Endothelial cell of umbilical vein (primary cell): ENCODE measurements around the gene C1orf116. TPM values are rescaled to one million over a fixed set of nuclear protein-coding genes. Genes with fewer than 3 reads are reported as not detected.

Source experiments
- BruUV-seq: library from RNA; stranded (reverse); fragments of 400-500 nt; replicated peaks from 2 replicates; lab custom pipeline; 2021; lab: Mats Ljungman, UMichigan
- CTCF ChIA-PET: fragments of 300-600, 350-600 bp; sonication (Branson Sonifier 250); formaldehyde crosslinking; loops from one replicate; lab custom pipeline; 2021; ENCODE audit warnings: antibody characterized with exemption, inconsistent platforms; lab: Charles Lee
- POLR2A ChIA-PET: fragments of 300-600, 350-600 bp; sonication (Branson Sonifier 250); formaldehyde crosslinking; loops from one replicate; lab custom pipeline; 2021; ENCODE audit warnings: antibody characterized with exemption, inconsistent platforms; lab: Charles Lee
- DNase-seq: peaks from one replicate; pipeline ENCODE4 v3.0.0-alpha.2; 2011; ENCODE audit warnings: low read depth, low spot score
- FAIRE-seq: peaks from 2 replicates; lab custom pipeline; 2011; peaks lifted over from hg19 to GRCh38; lab: Jason Lieb, UNC
- H2AFZ ChIP-seq: 2 replicates; pipeline ENCODE4 v1.6.0; 2012; ENCODE audit warnings: low read depth, low read length, control low read depth, inconsistent platforms
- H3K27ac ChIP-seq: 2 replicates; pipeline ENCODE4 v1.5.1; 2011; ENCODE audit warnings: low read depth, mild to moderate bottlenecking, control low read depth, low read length, moderate library complexity; ENCODE audit not compliant: insufficient read depth
- H3K27me3 ChIP-seq, 2 experiments: 2 replicates each; pipeline versions ENCODE4 v1.6.0 to v1.6.1; 2011; ENCODE audit warnings: low read length in 2 of 2, mixed read lengths in 1 of 2; ENCODE audit not compliant: control insufficient read depth in 2 of 2, insufficient read depth in 2 of 2
- H3K36me3 ChIP-seq, 2 experiments: 2 replicates in 1 of 2; 3 replicates in 1 of 2; pipeline ENCODE4 v1.5.1; 2011; ENCODE audit warnings: low read length in 2 of 2, mild to moderate bottlenecking in 1 of 2, moderate library complexity in 1 of 2; ENCODE audit not compliant: control insufficient read depth in 2 of 2, insufficient read depth in 2 of 2; ENCODE audit errors: extremely low read depth in 1 of 2
- H3K4me1 ChIP-seq: 3 replicates; pipeline ENCODE4 v1.5.1; 2011; ENCODE audit warnings: mild to moderate bottlenecking, low read length; ENCODE audit not compliant: control insufficient read depth, insufficient read depth; ENCODE audit errors: extremely low read depth
- H3K4me2 ChIP-seq: 2 replicates; pipeline ENCODE4 v1.6.1; 2011; ENCODE audit warnings: low read length, control low read depth, mixed read lengths; ENCODE audit not compliant: insufficient read depth
- H3K4me3 ChIP-seq, 3 experiments: fragments of 200-600 bp in 1 of 3; sonication (generic), shearing (Covaris generic) in 1 of 3; replicated peaks in 1 of 3; 2 replicates each; pipeline ENCODE4 v1.5.1; 2011 to 2016; ENCODE audit warnings: control low read depth in 3 of 3, low read length in 3 of 3, mild to moderate bottlenecking in 2 of 3, inconsistent platforms in 1 of 3, low read depth in 1 of 3, moderate library complexity in 1 of 3; ENCODE audit not compliant: insufficient read depth in 1 of 3
- H3K79me2 ChIP-seq: 2 replicates; pipeline ENCODE4 v1.6.0; 2012; ENCODE audit warnings: low read length, inconsistent platforms; ENCODE audit not compliant: control insufficient read depth, insufficient read depth
- H3K9ac ChIP-seq: replicated peaks from 2 replicates; pipeline ENCODE3; 2011; ENCODE audit warnings: low read length, control low read depth; ENCODE audit not compliant: insufficient read depth; ENCODE audit errors: extremely low read depth
- H3K9me1 ChIP-seq: replicated peaks from 3 replicates; pipeline ENCODE4 v1.6.0; 2011; ENCODE audit warnings: mild to moderate bottlenecking, low read length; ENCODE audit not compliant: control insufficient read depth, insufficient read depth; ENCODE audit errors: extremely low read depth
- H3K9me3 ChIP-seq: replicated peaks from 2 replicates; pipeline ENCODE4 v1.5.1; 2012; ENCODE audit warnings: low read length, inconsistent platforms; ENCODE audit not compliant: control insufficient read depth, insufficient read depth
- H4K20me1 ChIP-seq: replicated peaks from 2 replicates; pipeline ENCODE3; 2011; ENCODE audit warnings: mild to moderate bottlenecking, low read length; ENCODE audit not compliant: control insufficient read depth, insufficient read depth; ENCODE audit errors: extremely low read depth
- EZH2 ChIP-seq: IDR thresholded peaks from 2 replicates; pipeline ENCODE4 v1.6.1; 2012; ENCODE audit warnings: borderline replicate concordance, low read depth, mild to moderate bottlenecking, moderate library complexity, low read length, inconsistent platforms; ENCODE audit not compliant: severe bottlenecking
- FOS ChIP-seq: IDR thresholded peaks from 2 replicates; pipeline ENCODE4 v1.6.1; 2011; ENCODE audit warnings: mild to moderate bottlenecking, low read length, moderate library complexity, borderline replicate concordance; ENCODE audit not compliant: insufficient read depth
- GATA2 ChIP-seq: IDR thresholded peaks from 2 replicates; pipeline ENCODE4 v1.7.0; 2011; ENCODE audit warnings: low read depth, mild to moderate bottlenecking, moderate library complexity, mixed read lengths, low read length; ENCODE audit not compliant: insufficient read length, insufficient read depth
- JUN ChIP-seq: IDR thresholded peaks from 2 replicates; pipeline ENCODE4 v1.6.1; 2011; ENCODE audit warnings: borderline replicate concordance, low read depth; ENCODE audit not compliant: insufficient read length, insufficient read depth
- MYC ChIP-seq: IDR thresholded peaks from one replicate; pipeline ENCODE4 v1.6.1; 2011; ENCODE audit warnings: mild to moderate bottlenecking, low read depth, low read length
- POLR2A ChIP-seq: IDR thresholded peaks from 2 replicates; pipeline ENCODE4 v1.6.1; 2012; ENCODE audit warnings: low read depth, mild to moderate bottlenecking, control low read depth, low read length
- POLR2AphosphoS5 ChIP-seq: IDR thresholded peaks from 2 replicates; pipeline ENCODE4 v1.6.1; 2012; ENCODE audit warnings: low read depth, mild to moderate bottlenecking, control low read depth, low read length, moderate library complexity; ENCODE audit not compliant: insufficient read depth
- dilution Hi-C: fragments of 300-500 bp; cut with MboI; formaldehyde crosslinking; loops from one replicate; pipeline ENCODE4 v1.15.0; 2019; ENCODE audit warnings: low sequenced_read_pairs; ENCODE audit not compliant: extremely low pct_ligation_motif_present
- intact Hi-C: fragments of 100-400 bp; cut with micrococcal nuclease; formaldehyde crosslinking; loops from one replicate; pipeline ENCODE4 v1.10.0; 2022
- polyA plus RNA-seq, 4 experiments: library from polyadenylated mRNA; depleted of rRNA in 3 of 4; stranded (reverse) in 3 of 4; unstranded in 1 of 4; fragments of >200 nt; gene quantifications; 2 replicates each; pipeline versions ENCODE4 v1.2.1 to v1.2.3, GENCODE V29; 2011 to 2012; ENCODE audit warnings: missing spikeins in 1 of 4
- total RNA-seq: library from RNA; stranded (reverse); gene quantifications from 2 replicates; pipeline ENCODE4 v1.2.3, GENCODE V29; 2021
- TF ChIP-seq, protein P1 (sequence below): IDR thresholded peaks from 2 replicates; pipeline ENCODE4 v1.6.1; 2011; ENCODE audit not compliant: insufficient read depth, insufficient read length
- TF ChIP-seq, protein P2 (sequence below), 2 donors: IDR thresholded peaks; 1 replicate in 1 of 2; 2 replicates in 1 of 2; pipeline ENCODE4 v1.5.1; 2011; ENCODE audit warnings: low read length in 2 of 2, mild to moderate bottlenecking in 2 of 2, moderate library complexity in 2 of 2, control low read depth in 1 of 2, inconsistent platforms in 1 of 2, low read depth in 1 of 2; ENCODE audit not compliant: insufficient read depth in 1 of 2; ENCODE audit errors: extremely low read depth in 1 of 2

C1orf116 gene
- total and polyA plus RNA-seq, 2 donors (not counting 3 experiments of a cell fraction or from before 2014, with no cell fraction given): 0.07 TPM; not detected in 1

DNA sequence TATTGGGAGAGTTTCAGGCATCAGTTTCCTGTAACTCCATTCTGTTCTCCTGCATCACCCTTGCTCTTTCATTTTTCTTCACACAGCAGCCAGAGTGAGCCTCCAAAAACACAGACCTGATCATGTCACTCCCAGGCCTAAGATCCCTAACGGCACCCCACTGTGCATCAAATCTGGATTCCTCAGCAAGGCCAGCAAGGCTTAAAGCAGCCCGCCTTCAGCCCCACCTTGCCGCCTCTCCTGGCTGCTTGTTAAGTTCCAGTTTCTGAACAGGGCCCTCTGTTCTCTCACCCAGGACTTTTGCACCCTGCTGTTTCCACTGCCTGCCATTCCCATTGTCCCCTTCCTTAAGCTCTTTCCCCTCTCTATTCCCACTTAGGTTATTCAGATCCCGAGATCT lies 29.3 kb downstream of the C1orf116 start:
- H3K9me1 ChIP-seq: no peaks in the 10 kb centered on the region
- H3K27ac ChIP-seq: no peak overlapping the region
- peaks cover 0 to 1% of the 10 kb centered on the region in 2 experiments for H3K27me3 ChIP-seq
- DNase-seq: no peak
- TF ChIP-seq, protein P1, sequence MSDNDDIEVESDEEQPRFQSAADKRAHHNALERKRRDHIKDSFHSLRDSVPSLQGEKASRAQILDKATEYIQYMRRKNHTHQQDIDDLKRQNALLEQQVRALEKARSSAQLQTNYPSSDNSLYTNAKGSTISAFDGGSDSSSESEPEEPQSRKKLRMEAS: no peak
- TF ChIP-seq JUN (no peak), MYC (no peak), EZH2 (no peak), POLR2A (no peak), GATA2 (no peak), FOS (no peak), POLR2AphosphoS5 (no peak)
- TF ChIP-seq, protein P2, sequence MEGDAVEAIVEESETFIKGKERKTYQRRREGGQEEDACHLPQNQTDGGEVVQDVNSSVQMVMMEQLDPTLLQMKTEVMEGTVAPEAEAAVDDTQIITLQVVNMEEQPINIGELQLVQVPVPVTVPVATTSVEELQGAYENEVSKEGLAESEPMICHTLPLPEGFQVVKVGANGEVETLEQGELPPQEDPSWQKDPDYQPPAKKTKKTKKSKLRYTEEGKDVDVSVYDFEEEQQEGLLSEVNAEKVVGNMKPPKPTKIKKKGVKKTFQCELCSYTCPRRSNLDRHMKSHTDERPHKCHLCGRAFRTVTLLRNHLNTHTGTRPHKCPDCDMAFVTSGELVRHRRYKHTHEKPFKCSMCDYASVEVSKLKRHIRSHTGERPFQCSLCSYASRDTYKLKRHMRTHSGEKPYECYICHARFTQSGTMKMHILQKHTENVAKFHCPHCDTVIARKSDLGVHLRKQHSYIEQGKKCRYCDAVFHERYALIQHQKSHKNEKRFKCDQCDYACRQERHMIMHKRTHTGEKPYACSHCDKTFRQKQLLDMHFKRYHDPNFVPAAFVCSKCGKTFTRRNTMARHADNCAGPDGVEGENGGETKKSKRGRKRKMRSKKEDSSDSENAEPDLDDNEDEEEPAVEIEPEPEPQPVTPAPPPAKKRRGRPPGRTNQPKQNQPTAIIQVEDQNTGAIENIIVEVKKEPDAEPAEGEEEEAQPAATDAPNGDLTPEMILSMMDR (IDR thresholded peaks at IDR 0.05; ENCODE audit: extremely low read depth in 1 of 2, insufficient read depth in 1 of 2, low read depth in 1 of 2, low read length in 2 of 2): no peak
- dilution Hi-C loops: no loop called here
- H3K9me3 ChIP-seq: no peaks in the 10 kb centered on the region
- CTCF ChIA-PET: interaction anchor here (0.7 to 1.2 kb wide), 2 partner anchors 21 to 77 kb away, joined by 3 to 5 read pairs; no protein-coding TSS in a partner anchor
- no TSS peak for BruUV-seq
- no peaks in the 10 kb centered on the region for H3K79me2 ChIP-seq
- H3K4me2 ChIP-seq: no peak overlapping the region
- POLR2A ChIA-PET: no interaction called here
- no peak overlapping the region for H3K4me3 ChIP-seq
- H2AFZ ChIP-seq: no peak overlapping the region
- H3K36me3 ChIP-seq: no peaks in the 10 kb centered on the region
- no peaks in the 10 kb centered on the region for H4K20me1 ChIP-seq
- intact Hi-C loops: no loop called here
- no peak overlapping the region for H3K9ac ChIP-seq
- no peak for FAIRE-seq
- no peaks in the 10 kb centered on the region for H3K4me1 ChIP-seq
